H1 (cell line): ENCODE data around the gene ZNF443. TPM values are rescaled to one million over a fixed set of nuclear protein-coding genes. Genes with fewer than 3 reads are reported as not detected.

Experiments
- CTCF ChIA-PET: fragments of 300-600 bp; sonication (Branson Sonifier 250); formaldehyde crosslinking; loops from one replicate; lab custom pipeline; 2021; ENCODE audit not compliant: partially characterized antibody; lab: Charles Lee
- POLR2A ChIA-PET: fragments of 300-600 bp; sonication (Branson Sonifier 250); formaldehyde crosslinking; loops from one replicate; lab custom pipeline; 2021; ENCODE audit warnings: inconsistent platforms; ENCODE audit not compliant: partially characterized antibody; lab: Charles Lee
- DNase-seq, 2 experiments: peaks; one replicate each; pipeline versions ENCODE4 v3.0.0 to v3.0.0-alpha.2; 2010 to 2022; ENCODE audit warnings: low spot score in 2 of 2, low read depth in 1 of 2, mixed read lengths in 1 of 2
- FAIRE-seq: peaks from 2 replicates; lab custom pipeline; 2011; peaks lifted over from hg19 to GRCh38; lab: Jason Lieb, UNC
- H2AFZ ChIP-seq: 2 replicates; pipeline ENCODE4 v1.8.1; 2012; ENCODE audit warnings: low read length, inconsistent platforms
- H2AK5ac ChIP-seq: 2 replicates; pipeline ENCODE4 v1.6.1; 2013; ENCODE audit warnings: low read depth, low read length
- H2BK120ac ChIP-seq: replicated peaks from 2 replicates; pipeline ENCODE3; 2013; ENCODE audit warnings: low read depth, low read length, inconsistent platforms
- H2BK12ac ChIP-seq: 2 replicates; pipeline ENCODE4 v1.6.1; 2013; ENCODE audit warnings: low read depth, low read length
- H2BK15ac ChIP-seq: 2 replicates; pipeline ENCODE4 v1.6.1; 2013; ENCODE audit warnings: low read length
- H2BK20ac ChIP-seq: 2 replicates; pipeline ENCODE4 v1.6.1; 2013; ENCODE audit warnings: low read length
- H2BK5ac ChIP-seq: 2 replicates; pipeline ENCODE4 v1.6.1; 2013; ENCODE audit warnings: low read depth, low read length
- H3K14ac ChIP-seq: 2 replicates; pipeline ENCODE4 v1.6.1; 2013; ENCODE audit warnings: inconsistent platforms; ENCODE audit not compliant: insufficient read length
- H3K18ac ChIP-seq: 2 replicates; pipeline ENCODE4 v1.6.1; 2013; ENCODE audit warnings: low read length; ENCODE audit errors: extremely low read depth
- H3K23ac ChIP-seq: 2 replicates; pipeline ENCODE4 v1.6.1; 2013; ENCODE audit warnings: inconsistent platforms; ENCODE audit not compliant: insufficient read length
- H3K23me2 ChIP-seq: 2 replicates; pipeline ENCODE4 v1.6.1; 2013; ENCODE audit warnings: low read depth, low read length
- H3K27ac ChIP-seq: 2 replicates; pipeline ENCODE4 v1.6.1; 2011; ENCODE audit warnings: low read depth, low read length, inconsistent platforms
- H3K27me3 ChIP-seq, 4 experiments: replicated peaks in 1 of 4; 1 replicate in 1 of 4; 2 replicates in 3 of 4; pipeline versions ENCODE4 v1.6.1 to v1.8.1; 2011 to 2013; ENCODE audit warnings: low read length in 3 of 4, mild to moderate bottlenecking in 3 of 4, inconsistent platforms in 2 of 4, mixed read lengths in 2 of 4, moderate library complexity in 1 of 4; ENCODE audit not compliant: control insufficient read depth in 3 of 4, insufficient read depth in 3 of 4; ENCODE audit errors: extremely low read depth in 1 of 4
- H3K36me3 ChIP-seq, 4 experiments: 2 replicates each; pipeline versions ENCODE4 v1.6.1 to v1.8.1; 2011 to 2013; ENCODE audit warnings: mild to moderate bottlenecking in 4 of 4, low read length in 3 of 4, moderate library complexity in 2 of 4, control low read depth in 1 of 4, inconsistent platforms in 1 of 4; ENCODE audit not compliant: insufficient read depth in 4 of 4, control insufficient read depth in 2 of 4
- H3K4ac ChIP-seq: replicated peaks from 2 replicates; pipeline ENCODE3; 2013; ENCODE audit warnings: low read length, low read depth, mixed read lengths, inconsistent platforms; ENCODE audit not compliant: insufficient read length
- H3K4me1 ChIP-seq, 4 experiments: replicated peaks in 1 of 4; 1 replicate in 1 of 4; 2 replicates in 3 of 4; pipeline versions ENCODE4 v1.6.1 to v1.8.1; 2011 to 2013; ENCODE audit warnings: low read length in 3 of 4, inconsistent platforms in 2 of 4, mixed read lengths in 1 of 4; ENCODE audit not compliant: insufficient read depth in 4 of 4, control insufficient read depth in 3 of 4
- H3K4me2 ChIP-seq, 2 experiments: 2 replicates each; pipeline versions ENCODE4 v1.6.1 to v1.8.1; 2011 to 2013; ENCODE audit warnings: low read depth in 2 of 2, low read length in 2 of 2, control low read depth in 1 of 2, inconsistent platforms in 1 of 2, mild to moderate bottlenecking in 1 of 2; ENCODE audit not compliant: insufficient read depth in 1 of 2
- H3K4me3 ChIP-seq, 4 experiments: fragments of 200-600, 300-600 bp in 1 of 4; sonication (generic), shearing (Covaris generic), sonication (Bioruptor Twin) in 1 of 4; 2 replicates each; pipeline versions ENCODE4 v1.5.1 to v1.8.1; 2011 to 2016; ENCODE audit warnings: low read length in 4 of 4, low read depth in 3 of 4, control low read depth in 2 of 4, inconsistent platforms in 2 of 4, mild to moderate bottlenecking in 2 of 4, mixed read lengths in 1 of 4, moderate library complexity in 1 of 4; ENCODE audit not compliant: insufficient read depth in 2 of 4; ENCODE audit errors: extremely low read depth in 1 of 4
- H3K56ac ChIP-seq: replicated peaks from 2 replicates; pipeline ENCODE3; 2013; ENCODE audit warnings: low read depth, mild to moderate bottlenecking, mixed read lengths, low read length, inconsistent platforms; ENCODE audit not compliant: insufficient read length
- H3K79me1 ChIP-seq: 2 replicates; pipeline ENCODE4 v1.6.1; 2013; ENCODE audit warnings: low read depth, low read length, control low read depth
- H3K79me2 ChIP-seq, 2 experiments: 2 replicates each; pipeline versions ENCODE4 v1.6.1 to v1.8.1; 2012 to 2013; ENCODE audit warnings: low read length in 2 of 2, mild to moderate bottlenecking in 2 of 2, inconsistent platforms in 1 of 2; ENCODE audit not compliant: insufficient read depth in 2 of 2, control insufficient read depth in 1 of 2
- H3K9ac ChIP-seq, 4 experiments: replicated peaks in 1 of 4; 1 replicate in 1 of 4; 2 replicates in 3 of 4; pipeline versions ENCODE4 v1.6.1 to v1.8.1; 2011 to 2013; ENCODE audit warnings: low read depth in 3 of 4, low read length in 3 of 4, control low read depth in 2 of 4, mild to moderate bottlenecking in 2 of 4, moderate library complexity in 2 of 4, inconsistent platforms in 1 of 4; ENCODE audit errors: extremely low read depth in 1 of 4
- H3K9me3 ChIP-seq, 2 experiments: 2 replicates each; pipeline versions ENCODE4 v1.6.1 to v1.8.1; 2012 to 2013; ENCODE audit warnings: mild to moderate bottlenecking in 2 of 2, moderate library complexity in 2 of 2, control low read depth in 1 of 2, inconsistent platforms in 1 of 2, low read depth in 1 of 2, low read length in 1 of 2, mixed read lengths in 1 of 2; ENCODE audit not compliant: insufficient read depth in 2 of 2
- H4K20me1 ChIP-seq, 2 experiments: replicated peaks in 1 of 2; 2 replicates each; pipeline versions ENCODE3 to v1.8.1; 2011 to 2013; ENCODE audit warnings: inconsistent platforms in 2 of 2, low read length in 2 of 2, mild to moderate bottlenecking in 1 of 2; ENCODE audit not compliant: insufficient read depth in 2 of 2, control insufficient read depth in 1 of 2
- H4K5ac ChIP-seq: 2 replicates; pipeline ENCODE4 v1.6.1; 2013; ENCODE audit warnings: low read length, low read depth, mixed read lengths, inconsistent platforms; ENCODE audit not compliant: insufficient read length
- H4K8ac ChIP-seq: 2 replicates; pipeline ENCODE4 v1.8.0; 2013; ENCODE audit warnings: mild to moderate bottlenecking, moderate library complexity, low read length, inconsistent platforms; ENCODE audit not compliant: insufficient read depth; ENCODE audit errors: extremely low read depth
- H4K91ac ChIP-seq: replicated peaks from 2 replicates; pipeline ENCODE3; 2013; ENCODE audit warnings: low read length, mixed read lengths, inconsistent platforms; ENCODE audit not compliant: insufficient read length
- BCL11A ChIP-seq, 2 experiments: IDR thresholded peaks; one replicate each; pipeline ENCODE4 v1.6.1; 2011; ENCODE audit warnings: low read depth in 2 of 2, low read length in 2 of 2, mild to moderate bottlenecking in 2 of 2
- CEBPB ChIP-seq: IDR thresholded peaks from 2 replicates; pipeline ENCODE4 v1.6.1; 2012; ENCODE audit warnings: low read depth, low read length
- EP300 ChIP-seq, 2 experiments: IDR thresholded peaks; 1 replicate in 1 of 2; 2 replicates in 1 of 2; pipeline ENCODE4 v1.6.1; 2011 to 2012; ENCODE audit warnings: low read depth in 2 of 2, low read length in 2 of 2, mild to moderate bottlenecking in 2 of 2, borderline replicate concordance in 1 of 2, inconsistent platforms in 1 of 2, moderate library complexity in 1 of 2
- EZH2 ChIP-seq: fragments of 200-600 bp; sonication (generic); IDR thresholded peaks from 2 replicates; pipeline ENCODE4 v1.7.1; 2012; ENCODE audit warnings: low read depth, mild to moderate bottlenecking, moderate library complexity, low read length, inconsistent platforms; ENCODE audit not compliant: severe bottlenecking
- FOSL1 ChIP-seq: IDR thresholded peaks from 2 replicates; pipeline ENCODE4 v1.6.1; 2011; ENCODE audit warnings: mild to moderate bottlenecking, low read depth, low read length, moderate library complexity; ENCODE audit not compliant: insufficient read depth
- JUND ChIP-seq: IDR thresholded peaks from 2 replicates; pipeline ENCODE4 v1.6.1; 2011; ENCODE audit warnings: mild to moderate bottlenecking, improper control_type of control experiment, low read length
- PHF8 ChIP-seq: fragments of 200-600 bp; sonication (generic); conservative IDR thresholded peaks from 2 replicates; pipeline ENCODE4 v1.7.1; 2012; ENCODE audit warnings: low read depth, mild to moderate bottlenecking, inconsistent platforms, low read length, moderate library complexity
- POLR2AphosphoS5 ChIP-seq: IDR thresholded peaks from 2 replicates; pipeline ENCODE4 v1.6.1; 2011; ENCODE audit warnings: low read depth, low read length
- POU5F1 ChIP-seq: IDR thresholded peaks from 2 replicates; pipeline ENCODE4 v1.6.1; 2011; ENCODE audit warnings: low read depth, mild to moderate bottlenecking, low read length, moderate library complexity
- SP1 ChIP-seq: IDR thresholded peaks from 2 replicates; pipeline ENCODE4 v1.6.1; 2011; ENCODE audit warnings: low read depth, low read length
- TAF7 ChIP-seq: optimal IDR thresholded peaks from 2 replicates; pipeline ENCODE3; 2011; ENCODE audit warnings: low read depth, mild to moderate bottlenecking, inconsistent platforms, low read length, moderate library complexity, borderline replicate concordance
- ZNF274 ChIP-seq: IDR thresholded peaks from 2 replicates; pipeline ENCODE4 v1.7.0; 2012; ENCODE audit warnings: low read length, borderline replicate concordance; ENCODE audit errors: extremely low read depth
- WGBS, 2 experiments: shearing (Covaris generic) in 1 of 2; methylation state at CpG; one replicate each; pipeline versions ENCODE4 v1.1.6 to v1.1.7; 2013 to 2015; ENCODE audit warnings: low lambda C conversion rate in 2 of 2, mixed read lengths in 2 of 2, inconsistent platforms in 1 of 2, low coverage in 1 of 2, missing lambda C conversion rate in 1 of 2; ENCODE audit not compliant: insufficient replicate concordance in 2 of 2, insufficient coverage in 1 of 2, insufficient read length in 1 of 2; ENCODE audit errors: extremely low coverage in 1 of 2, missing lambda C conversion rate in 1 of 2; 5-methylcytosine and 5-hydroxymethylcytosine counted together
- polyA plus RNA-seq, 7 experiments: library from polyadenylated mRNA; depleted of rRNA in 3 of 7; stranded (reverse) in 5 of 7; unstranded in 2 of 7; fragments of >200 nt in 5 of 7; fragments of 200-250 nt in 2 of 7; gene quantifications; 1 replicate in 5 of 7; 2 replicates in 1 of 7; 4 replicates in 1 of 7; pipeline versions ENCODE4 v1.2.1 to v1.2.3, GENCODE V29; 2011 to 2013; ENCODE audit warnings: missing spikeins in 2 of 7, mixed read lengths in 2 of 7
- total RNA-seq: library from RNA; stranded (reverse); fragmentation: NEBNext Ultra II Directional; extraction: Animal tissue kit (Norgen Biotek cat#: 25700); gene quantifications from 2 replicates; pipeline ENCODE4 v1.2.1, GENCODE V29; 2021

Gene ZNF443
- total and polyA plus RNA-seq, 2 of the 8 experiments (the other 6 are each of a cell fraction or from before 2014, with no cell fraction given) = 1.4 to 7.8 TPM

GRCh38 chr19:12484371-12485051, 43.7 kb upstream of the ZNF443 start, which contains the start of gene ZNF709:
Gene ZNF709, minus strand, starts transcription at chr19:12484816. Its CDS starts 159 bp downstream, at chr19:12484657.
- no peak within 1 kb of the TSS; the same call in 1 of the 2 replicates for H2BK5ac ChIP-seq
- H3K27ac ChIP-seq = 0 out of 2 replicates have a peak within 1 kb of the TSS, but pooled peaks have one; percentile 3
- H3K4me3 ChIP-seq = peak within 1 kb of the TSS; percentile 75 to 86 (median 82)
- ChIA-PET POLR2A (interaction anchor here (0.8 to 4.9 kb wide), 8 partner anchors 12 to 672 kb away, joined by 3 to 43 read pairs (median 3); a partner anchor contains a TSS), CTCF (interaction anchor here (0.6 to 0.8 kb wide), 2 partner anchors 11 to 229 kb away, joined by 3 read pairs; no protein-coding TSS in a partner anchor)
- no peak within 1 kb of the TSS for H3K14ac ChIP-seq
- no peaks in the 10 kb centered on the region for H3K36me3 ChIP-seq
- no peak within 1 kb of the TSS for H3K23ac ChIP-seq
- 1% methylated on average over 49 of the region's 53 CpGs; no CpG with 5 or more reads in 1 of the 2 experiments for WGBS, 2 experiments
- H3K4me1 ChIP-seq = 0 out of 7 replicates have a peak, but pooled peaks cover 0 to 1% (median 0%) of the 10 kb centered on the region in 4 experiments
- H4K5ac ChIP-seq = no peak within 1 kb of the TSS
- H2BK20ac ChIP-seq = no peak within 1 kb of the TSS
- H3K79me2 ChIP-seq = no peaks in the 10 kb centered on the region
- peak within 1 kb of the TSS; percentile 39 to 96 (median 62) for H3K9ac ChIP-seq
- DNase-seq = peak; percentile 88 to 98
- H3K18ac ChIP-seq = peak within 1 kb of the TSS; percentile 83
- H2BK120ac ChIP-seq = no peak within 1 kb of the TSS
- peak within 1 kb of the TSS; percentile 14 for H3K4ac ChIP-seq
- peak within 1 kb of the TSS; percentile 39; the same call in 1 of the 2 replicates for H2BK12ac ChIP-seq
- peaks cover 7% of the 10 kb centered on the region for H3K23me2 ChIP-seq
- no peak within 1 kb of the TSS for H4K91ac ChIP-seq
- peak within 1 kb of the TSS; percentile 78 for H2AFZ ChIP-seq
- H4K8ac ChIP-seq = peak within 1 kb of the TSS; percentile 95
- peak within 1 kb of the TSS; percentile 86 to 94 for H3K4me2 ChIP-seq
- H2BK15ac ChIP-seq = no peak within 1 kb of the TSS
- no peak within 1 kb of the TSS for H2AK5ac ChIP-seq
- peak within 1 kb of the TSS; percentile 80 for H3K56ac ChIP-seq
- H3K27me3 ChIP-seq = peaks cover 0 to 3% (median under 1%) of the 10 kb centered on the region in 4 experiments; a peak in 2 of 7 replicates
- no peaks in the 10 kb centered on the region for H4K20me1 ChIP-seq
- FAIRE-seq = peak; percentile 63
- H3K79me1 ChIP-seq = no peaks in the 10 kb centered on the region
- H3K9me3 ChIP-seq = no peaks in the 10 kb centered on the region
- TF ChIP-seq POU5F1 = no peak
- TF ChIP-seq POLR2AphosphoS5 = peak; percentile 94
- TF ChIP-seq BCL11A (IDR thresholded peaks at IDR 0.05; ENCODE audit: low read depth in 2 of 2, low read length in 2 of 2) = no peak
- TF ChIP-seq SP1 = peak; percentile 90
- TF ChIP-seq TAF7 = peak; percentile 60
- TF ChIP-seq FOSL1 = no peak
- peak; percentile 97 for TF ChIP-seq PHF8
- TF ChIP-seq EZH2 = peak; percentile 29
- no peak for TF ChIP-seq EP300 (IDR thresholded peaks at IDR 0.05; ENCODE audit: borderline replicate concordance in 1 of 2, low read depth in 2 of 2, low read length in 2 of 2)
- TF ChIP-seq JUND = no peak
- TF ChIP-seq ZNF274 = no peak
- no peak for TF ChIP-seq CEBPB
